HUES6 (cell line): ENCODE data around the gene OR10A7.

ENCODE experiments used
- H3K27ac ChIP-seq: 2 replicates; pipeline ENCODE4 v1.7.0; 2013; ENCODE audit warnings: low read depth, mild to moderate bottlenecking, low read length, inconsistent platforms
- H3K27me3 ChIP-seq: 2 replicates; pipeline ENCODE4 v1.6.1; 2013; ENCODE audit warnings: low read length; ENCODE audit not compliant: control insufficient read depth, insufficient read depth
- H3K36me3 ChIP-seq: 2 replicates; pipeline ENCODE4 v1.6.1; 2013; ENCODE audit warnings: low read length; ENCODE audit not compliant: control insufficient read depth, insufficient read depth
- H3K4me1 ChIP-seq: 2 replicates; pipeline ENCODE4 v1.6.1; 2013; ENCODE audit warnings: low read length; ENCODE audit not compliant: control insufficient read depth, insufficient read depth
- H3K4me3 ChIP-seq: 2 replicates; pipeline ENCODE4 v1.5.1; 2013; ENCODE audit warnings: low read depth, low read length
- H3K9ac ChIP-seq: one replicate; pipeline ENCODE4 v1.6.1; 2013; ENCODE audit warnings: mild to moderate bottlenecking, low read length
- H3K9me3 ChIP-seq: 2 replicates; pipeline ENCODE4 v1.6.1; 2013; ENCODE audit warnings: low read depth, low read length; ENCODE audit not compliant: control insufficient read depth, insufficient read depth

OR10A7 gene

GRCh38 chr12:55246159-55246558 is 25.3 kb downstream of the OR10A7 start:
- no peak overlapping the region for H3K9ac ChIP-seq

GRCh38 chr12:55250944-55251343 is 30.1 kb downstream of the OR10A7 start:
- Histone ChIP-seq H3K4me1 (no peaks in the 10 kb centered on the region), H3K36me3 (no peaks in the 10 kb centered on the region), H3K27ac (no peak overlapping the region), H3K9me3 (no peaks in the 10 kb centered on the region), H3K9ac (no peak overlapping the region), H3K4me3 (no peak overlapping the region), H3K27me3 (no peaks in the 10 kb centered on the region)

More at GRCh38 chr12:55246159-55246558, 25.3 kb downstream of the OR10A7 start:
- Histone ChIP-seq H3K36me3 (no peaks in the 10 kb centered on the region), H3K27ac (no peak overlapping the region), H3K4me3 (no peak overlapping the region), H3K9me3 (no peaks in the 10 kb centered on the region), H3K4me1 (no peaks in the 10 kb centered on the region), H3K27me3 (no peaks in the 10 kb centered on the region)

- no peak overlapping the region for H3K9ac ChIP-seq
- H3K4me3 ChIP-seq: no peak overlapping the region
- no peaks in the 10 kb centered on the region for H3K36me3 ChIP-seq
- H3K4me1 ChIP-seq: no peaks in the 10 kb centered on the region
- H3K27ac ChIP-seq: no peak overlapping the region
- no peaks in the 10 kb centered on the region for H3K27me3 ChIP-seq
- H3K9me3 ChIP-seq: no peaks in the 10 kb centered on the region
Observed at GRCh38 chr12:55253281-55253680, 32.5 kb downstream of the OR10A7 start.

GRCh38 chr12:55256831-55257230 is 36.0 kb downstream of the OR10A7 start:
- Histone ChIP-seq H3K9me3 (no peaks in the 10 kb centered on the region), H3K27me3 (no peaks in the 10 kb centered on the region), H3K36me3 (no peaks in the 10 kb centered on the region), H3K4me1 (no peaks in the 10 kb centered on the region), H3K9ac (no peak overlapping the region), H3K27ac (no peak overlapping the region), H3K4me3 (no peak overlapping the region)

GRCh38 chr12:55258303-55258702 is 37.5 kb downstream of the OR10A7 start:
- H3K36me3 ChIP-seq: no peaks in the 10 kb centered on the region
- no peaks in the 10 kb centered on the region for H3K27me3 ChIP-seq
- no peaks in the 10 kb centered on the region for H3K9me3 ChIP-seq
- H3K27ac ChIP-seq: no peak overlapping the region
- no peak overlapping the region for H3K4me3 ChIP-seq
- H3K4me1 ChIP-seq: no peaks in the 10 kb centered on the region
- H3K9ac ChIP-seq: no peak overlapping the region
